SK-N-MC (cell line): ENCODE data around the gene VDAC1.

Experiments
- EZH2 ChIP-seq: fragments of 200-600 bp; sonication (generic); IDR thresholded peaks from one replicate; pipeline ENCODE4 v1.6.1; 2017; ENCODE audit warnings: antibody characterized with exemption
- POLR2AphosphoS5 ChIP-seq: IDR thresholded peaks from 2 replicates; pipeline ENCODE4 v1.6.1; 2012; ENCODE audit warnings: mild to moderate bottlenecking, low read depth, low read length, borderline replicate concordance

- TF ChIP-seq POLR2AphosphoS5 = peak; percentile 90
- no peak for TF ChIP-seq EZH2
Observed at GRCh38 chr5:134004626-134005416, at the start of gene VDAC1.
